Right lobe of liver (tissue), 4 donors: Measurements from ENCODE around the gene MXRA5.
"Not testable (repeated sequence)": the region's sequence is repeated elsewhere in the genome, so short reads cannot be mapped to it uniquely, and the experiment has no call there.

Experiments used
- CTCF ChIP-seq, 4 donors: fragments of 200-600 bp in 3 of 4; fragments of 450-650 bp in 1 of 4; IDR thresholded peaks; one replicate each; pipeline versions ENCODE4 v1.5.1 to v1.8.0; 2016 to 2022; ENCODE audit warnings: antibody characterized with exemption in 4 of 4, mild to moderate bottlenecking in 2 of 4
- POLR2A ChIP-seq: fragments of 450-650 bp; IDR thresholded peaks from one replicate; pipeline ENCODE4 v1.6.1; 2017; ENCODE audit warnings: antibody characterized with exemption, mild to moderate bottlenecking
- donor health status: DM: no; HTN: no; CAD: no.
- donor health status: DM: no; HTN: no; CAD: no.
- donor health status: DM: no; HTN: yes; CAD: no.

DNA sequence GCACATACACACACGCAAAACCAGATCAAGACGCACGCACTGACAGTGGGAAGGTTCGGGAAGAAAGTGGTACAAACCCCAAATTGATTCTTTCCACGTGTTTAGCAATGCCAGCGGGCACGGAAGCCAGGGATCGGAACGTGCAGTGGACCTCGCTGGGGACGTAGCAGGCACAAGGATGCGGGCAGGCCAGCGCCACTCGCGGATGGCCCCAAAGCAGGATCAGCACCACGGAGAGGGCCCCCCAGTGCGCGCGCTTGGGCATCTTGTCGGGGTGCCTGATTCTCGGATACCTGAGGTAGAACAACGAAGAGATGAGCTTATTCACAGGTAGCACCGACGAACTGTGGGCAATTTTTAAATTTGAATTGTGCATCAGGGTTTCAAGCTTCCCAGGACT, 2.9 kb downstream of the MXRA5 start:
- not testable (repeated sequence) for TF ChIP-seq POLR2A; CTCF (IDR thresholded peaks at IDR 0.05)
